ENCODE measurements around the gene CPSF2. TPM values are rescaled to one million over a fixed set of nuclear protein-coding genes. Genes with fewer than 3 reads are reported as not detected.

CPSF2 gene
- total and polyA plus RNA-seq, 10 of the 15 experiments (the other 5 are each of a cell fraction or from before 2014, with no cell fraction given), result 18.2 to 71.8 (median 47.0) TPM

DNA sequence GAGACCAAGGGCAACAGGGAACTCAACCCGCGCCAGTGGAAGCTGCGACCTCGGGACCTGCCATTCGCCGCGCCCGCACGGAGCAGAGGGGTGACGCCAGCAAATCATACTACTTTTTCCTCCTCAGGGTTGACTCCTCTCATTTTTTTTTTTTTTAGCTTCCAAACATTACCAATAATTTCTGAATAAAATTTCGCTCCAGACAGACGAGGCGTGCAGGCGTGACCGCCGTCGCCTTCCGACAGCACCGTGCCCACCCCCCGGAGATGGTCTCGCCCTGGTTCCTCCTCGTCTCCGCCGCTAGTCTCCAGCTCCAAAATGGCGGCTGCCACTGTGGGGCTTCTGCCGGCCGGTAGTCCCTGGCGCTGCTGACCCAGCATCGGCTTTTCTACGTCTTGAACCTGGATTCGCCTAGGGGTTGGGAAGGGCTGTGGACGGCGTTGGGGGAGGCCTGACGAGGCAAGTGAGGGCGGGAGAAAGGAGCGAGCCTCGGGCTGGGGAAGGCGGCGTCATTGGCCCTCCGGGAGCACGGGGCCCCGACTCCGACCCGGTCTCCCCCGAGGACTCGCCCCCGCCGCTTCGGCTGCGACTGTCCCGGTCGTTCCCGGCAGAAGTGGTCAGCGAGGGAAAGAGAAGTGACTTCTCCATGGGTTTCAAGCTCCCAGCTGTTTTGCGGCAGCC lies at the start of gene CPSF2, which contains the start of gene NDUFB1 (continued):
- TF ChIP-seq, protein P1, sequence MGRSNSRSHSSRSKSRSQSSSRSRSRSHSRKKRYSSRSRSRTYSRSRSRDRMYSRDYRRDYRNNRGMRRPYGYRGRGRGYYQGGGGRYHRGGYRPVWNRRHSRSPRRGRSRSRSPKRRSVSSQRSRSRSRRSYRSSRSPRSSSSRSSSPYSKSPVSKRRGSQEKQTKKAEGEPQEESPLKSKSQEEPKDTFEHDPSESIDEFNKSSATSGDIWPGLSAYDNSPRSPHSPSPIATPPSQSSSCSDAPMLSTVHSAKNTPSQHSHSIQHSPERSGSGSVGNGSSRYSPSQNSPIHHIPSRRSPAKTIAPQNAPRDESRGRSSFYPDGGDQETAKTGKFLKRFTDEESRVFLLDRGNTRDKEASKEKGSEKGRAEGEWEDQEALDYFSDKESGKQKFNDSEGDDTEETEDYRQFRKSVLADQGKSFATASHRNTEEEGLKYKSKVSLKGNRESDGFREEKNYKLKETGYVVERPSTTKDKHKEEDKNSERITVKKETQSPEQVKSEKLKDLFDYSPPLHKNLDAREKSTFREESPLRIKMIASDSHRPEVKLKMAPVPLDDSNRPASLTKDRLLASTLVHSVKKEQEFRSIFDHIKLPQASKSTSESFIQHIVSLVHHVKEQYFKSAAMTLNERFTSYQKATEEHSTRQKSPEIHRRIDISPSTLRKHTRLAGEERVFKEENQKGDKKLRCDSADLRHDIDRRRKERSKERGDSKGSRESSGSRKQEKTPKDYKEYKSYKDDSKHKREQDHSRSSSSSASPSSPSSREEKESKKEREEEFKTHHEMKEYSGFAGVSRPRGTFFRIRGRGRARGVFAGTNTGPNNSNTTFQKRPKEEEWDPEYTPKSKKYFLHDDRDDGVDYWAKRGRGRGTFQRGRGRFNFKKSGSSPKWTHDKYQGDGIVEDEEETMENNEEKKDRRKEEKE (IDR thresholded peaks at IDR 0.05), result peak; percentile 95
- no peak for TF ChIP-seq FOS (IDR thresholded peaks at IDR 0.05; ENCODE audit: borderline replicate concordance, extremely low read depth, insufficient read length)
- TF ChIP-seq HCFC1 (IDR thresholded peaks at IDR 0.05; ENCODE audit: low read length), result peak; percentile 38; the same call in 1 of the 2 replicates
- TF ChIP-seq ZSCAN29 (IDR thresholded peaks at IDR 0.05), result no peak
- no peak for TF ChIP-seq MEF2B (IDR thresholded peaks at IDR 0.05; ENCODE audit: partially characterized antibody, poor library complexity, severe bottlenecking)
- TF ChIP-seq PML (IDR thresholded peaks at IDR 0.05; ENCODE audit: low read length), result peak; percentile 89; the same call in 1 of the 2 replicates
- TF ChIP-seq ZNF622 (IDR thresholded peaks at IDR 0.05), result no peak
- peak; percentile 41; the same call in 1 of the 2 replicates for TF ChIP-seq MAX (IDR thresholded peaks at IDR 0.05; ENCODE audit: low read depth, low read length)
- peak; percentile 94 for TF ChIP-seq POU2F2 (IDR thresholded peaks at IDR 0.05; ENCODE audit: borderline replicate concordance, low read depth, low read length)
- TF ChIP-seq EZH2 (IDR thresholded peaks at IDR 0.05; ENCODE audit: borderline replicate concordance, control insufficient read depth, low read depth, low read length), result no peak
- no peak; the same call in 1 of the 2 replicates for TF ChIP-seq NFIC (IDR thresholded peaks at IDR 0.05; ENCODE audit: low read depth, low read length)
- TF ChIP-seq YY1 (IDR thresholded peaks at IDR 0.05; ENCODE audit: low read depth, low read length), result peak; percentile 99
- TF ChIP-seq, protein P2, sequence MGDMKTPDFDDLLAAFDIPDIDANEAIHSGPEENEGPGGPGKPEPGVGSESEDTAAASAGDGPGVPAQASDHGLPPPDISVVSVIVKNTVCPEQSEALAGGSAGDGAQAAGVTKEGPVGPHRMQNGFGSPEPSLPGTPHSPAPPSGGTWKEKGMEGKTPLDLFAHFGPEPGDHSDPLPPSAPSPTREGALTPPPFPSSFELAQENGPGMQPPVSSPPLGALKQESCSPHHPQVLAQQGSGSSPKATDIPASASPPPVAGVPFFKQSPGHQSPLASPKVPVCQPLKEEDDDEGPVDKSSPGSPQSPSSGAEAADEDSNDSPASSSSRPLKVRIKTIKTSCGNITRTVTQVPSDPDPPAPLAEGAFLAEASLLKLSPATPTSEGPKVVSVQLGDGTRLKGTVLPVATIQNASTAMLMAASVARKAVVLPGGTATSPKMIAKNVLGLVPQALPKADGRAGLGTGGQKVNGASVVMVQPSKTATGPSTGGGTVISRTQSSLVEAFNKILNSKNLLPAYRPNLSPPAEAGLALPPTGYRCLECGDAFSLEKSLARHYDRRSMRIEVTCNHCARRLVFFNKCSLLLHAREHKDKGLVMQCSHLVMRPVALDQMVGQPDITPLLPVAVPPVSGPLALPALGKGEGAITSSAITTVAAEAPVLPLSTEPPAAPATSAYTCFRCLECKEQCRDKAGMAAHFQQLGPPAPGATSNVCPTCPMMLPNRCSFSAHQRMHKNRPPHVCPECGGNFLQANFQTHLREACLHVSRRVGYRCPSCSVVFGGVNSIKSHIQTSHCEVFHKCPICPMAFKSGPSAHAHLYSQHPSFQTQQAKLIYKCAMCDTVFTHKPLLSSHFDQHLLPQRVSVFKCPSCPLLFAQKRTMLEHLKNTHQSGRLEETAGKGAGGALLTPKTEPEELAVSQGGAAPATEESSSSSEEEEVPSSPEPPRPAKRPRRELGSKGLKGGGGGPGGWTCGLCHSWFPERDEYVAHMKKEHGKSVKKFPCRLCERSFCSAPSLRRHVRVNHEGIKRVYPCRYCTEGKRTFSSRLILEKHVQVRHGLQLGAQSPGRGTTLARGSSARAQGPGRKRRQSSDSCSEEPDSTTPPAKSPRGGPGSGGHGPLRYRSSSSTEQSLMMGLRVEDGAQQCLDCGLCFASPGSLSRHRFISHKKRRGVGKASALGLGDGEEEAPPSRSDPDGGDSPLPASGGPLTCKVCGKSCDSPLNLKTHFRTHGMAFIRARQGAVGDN (IDR thresholded peaks at IDR 0.05), result 0 out of 2 replicates have a peak, but pooled peaks have one; percentile 44
- peak; percentile 41; the same call in 1 of the 2 replicates for TF ChIP-seq DPF2 (IDR thresholded peaks at IDR 0.05)
- TF ChIP-seq PAX8 (IDR thresholded peaks at IDR 0.05), result no peak
- TF ChIP-seq, protein P3, sequence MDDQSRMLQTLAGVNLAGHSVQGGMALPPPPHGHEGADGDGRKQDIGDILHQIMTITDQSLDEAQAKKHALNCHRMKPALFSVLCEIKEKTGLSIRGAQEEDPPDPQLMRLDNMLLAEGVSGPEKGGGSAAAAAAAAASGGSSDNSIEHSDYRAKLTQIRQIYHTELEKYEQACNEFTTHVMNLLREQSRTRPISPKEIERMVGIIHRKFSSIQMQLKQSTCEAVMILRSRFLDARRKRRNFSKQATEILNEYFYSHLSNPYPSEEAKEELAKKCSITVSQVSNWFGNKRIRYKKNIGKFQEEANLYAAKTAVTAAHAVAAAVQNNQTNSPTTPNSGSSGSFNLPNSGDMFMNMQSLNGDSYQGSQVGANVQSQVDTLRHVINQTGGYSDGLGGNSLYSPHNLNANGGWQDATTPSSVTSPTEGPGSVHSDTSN (IDR thresholded peaks at IDR 0.05; ENCODE audit: insufficient replicate concordance, low read depth, low read length), result no peak
- peak; percentile 73; the same call in 1 of the 2 replicates for TF ChIP-seq FOXM1 (IDR thresholded peaks at IDR 0.05; ENCODE audit: low read depth, low read length)
- TF ChIP-seq, protein P4, sequence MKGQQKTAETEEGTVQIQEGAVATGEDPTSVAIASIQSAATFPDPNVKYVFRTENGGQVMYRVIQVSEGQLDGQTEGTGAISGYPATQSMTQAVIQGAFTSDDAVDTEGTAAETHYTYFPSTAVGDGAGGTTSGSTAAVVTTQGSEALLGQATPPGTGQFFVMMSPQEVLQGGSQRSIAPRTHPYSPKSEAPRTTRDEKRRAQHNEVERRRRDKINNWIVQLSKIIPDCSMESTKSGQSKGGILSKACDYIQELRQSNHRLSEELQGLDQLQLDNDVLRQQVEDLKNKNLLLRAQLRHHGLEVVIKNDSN (IDR thresholded peaks at IDR 0.05; ENCODE audit: borderline replicate concordance, extremely low read length, insufficient read depth, low read depth, low read length), result no peak
- TF ChIP-seq RBBP5 (conservative IDR thresholded peaks at IDR 0.05), result no peak
- peak; percentile 32 for TF ChIP-seq CREM (IDR thresholded peaks at IDR 0.05; ENCODE audit: low read depth)

All from GM12878 (cell line).